ENCODE measurements around the gene PTER. TPM values are rescaled to one million over a fixed set of nuclear protein-coding genes. Genes with fewer than 3 reads are reported as not detected.

Gene PTER
- total RNA-seq, 4 donors from 2014 or later: 4.4 to 12.1 (median 9.4) TPM

DNA sequence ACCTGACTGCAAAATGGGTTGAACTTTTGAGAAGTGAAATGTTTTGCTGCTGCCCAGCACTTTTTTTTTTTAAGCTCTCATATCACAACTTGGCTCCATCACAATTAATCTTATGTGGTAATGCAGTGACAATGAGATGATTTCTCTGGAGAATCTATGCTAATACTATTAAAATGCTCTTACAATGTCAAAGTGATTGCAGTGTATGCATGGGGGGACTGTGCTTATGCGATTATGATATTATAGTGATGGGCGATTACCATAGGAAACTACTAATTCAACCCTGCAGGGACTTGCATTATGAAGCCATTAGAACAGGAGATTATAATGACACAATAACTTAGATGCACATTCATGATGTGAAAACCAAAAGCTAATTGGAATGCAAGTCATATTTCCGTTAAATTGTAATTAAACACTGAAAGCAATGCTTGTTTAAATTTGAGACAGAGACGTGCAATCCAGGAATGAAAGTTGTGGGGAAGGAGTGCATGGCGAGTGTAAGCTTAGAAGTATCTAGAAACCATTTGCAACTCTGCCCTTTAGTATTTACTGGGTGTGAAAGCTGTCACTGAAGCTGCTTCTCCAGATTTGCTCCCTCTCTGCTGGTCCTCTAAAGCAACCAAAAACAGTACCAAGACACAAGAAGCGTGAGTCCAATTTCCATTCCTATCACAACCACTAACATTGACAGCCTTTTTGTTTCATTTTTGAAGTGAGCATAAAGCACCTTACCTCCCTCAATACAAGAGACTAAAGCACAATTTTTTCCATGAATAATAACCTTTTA, 21.6 kb downstream of the PTER start:
- Histone ChIP-seq H3K27ac (no peak overlapping the region), H3K9me3 (no peaks in the 10 kb centered on the region), H3K4me1 (no peaks in the 10 kb centered on the region), H3K4me3 (no peak overlapping the region), H3K36me3 (no peaks in the 10 kb centered on the region), H3K27me3 (no peaks in the 10 kb centered on the region)
- no peak for ATAC-seq
- TF ChIP-seq POLR2A (IDR thresholded peaks at IDR 0.05) (no peak), EP300 (IDR thresholded peaks at IDR 0.05) (no peak), POLR2AphosphoS5 (IDR thresholded peaks at IDR 0.05) (no peak)
- TF ChIP-seq, protein P1, sequence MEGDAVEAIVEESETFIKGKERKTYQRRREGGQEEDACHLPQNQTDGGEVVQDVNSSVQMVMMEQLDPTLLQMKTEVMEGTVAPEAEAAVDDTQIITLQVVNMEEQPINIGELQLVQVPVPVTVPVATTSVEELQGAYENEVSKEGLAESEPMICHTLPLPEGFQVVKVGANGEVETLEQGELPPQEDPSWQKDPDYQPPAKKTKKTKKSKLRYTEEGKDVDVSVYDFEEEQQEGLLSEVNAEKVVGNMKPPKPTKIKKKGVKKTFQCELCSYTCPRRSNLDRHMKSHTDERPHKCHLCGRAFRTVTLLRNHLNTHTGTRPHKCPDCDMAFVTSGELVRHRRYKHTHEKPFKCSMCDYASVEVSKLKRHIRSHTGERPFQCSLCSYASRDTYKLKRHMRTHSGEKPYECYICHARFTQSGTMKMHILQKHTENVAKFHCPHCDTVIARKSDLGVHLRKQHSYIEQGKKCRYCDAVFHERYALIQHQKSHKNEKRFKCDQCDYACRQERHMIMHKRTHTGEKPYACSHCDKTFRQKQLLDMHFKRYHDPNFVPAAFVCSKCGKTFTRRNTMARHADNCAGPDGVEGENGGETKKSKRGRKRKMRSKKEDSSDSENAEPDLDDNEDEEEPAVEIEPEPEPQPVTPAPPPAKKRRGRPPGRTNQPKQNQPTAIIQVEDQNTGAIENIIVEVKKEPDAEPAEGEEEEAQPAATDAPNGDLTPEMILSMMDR (IDR thresholded peaks at IDR 0.05): no peak
- 74 to 78% methylated on average over 5 to 6 of the region's 6 CpGs for WGBS, 2 donors (ENCODE audit: low coverage in 1 of 2)

DNA sequence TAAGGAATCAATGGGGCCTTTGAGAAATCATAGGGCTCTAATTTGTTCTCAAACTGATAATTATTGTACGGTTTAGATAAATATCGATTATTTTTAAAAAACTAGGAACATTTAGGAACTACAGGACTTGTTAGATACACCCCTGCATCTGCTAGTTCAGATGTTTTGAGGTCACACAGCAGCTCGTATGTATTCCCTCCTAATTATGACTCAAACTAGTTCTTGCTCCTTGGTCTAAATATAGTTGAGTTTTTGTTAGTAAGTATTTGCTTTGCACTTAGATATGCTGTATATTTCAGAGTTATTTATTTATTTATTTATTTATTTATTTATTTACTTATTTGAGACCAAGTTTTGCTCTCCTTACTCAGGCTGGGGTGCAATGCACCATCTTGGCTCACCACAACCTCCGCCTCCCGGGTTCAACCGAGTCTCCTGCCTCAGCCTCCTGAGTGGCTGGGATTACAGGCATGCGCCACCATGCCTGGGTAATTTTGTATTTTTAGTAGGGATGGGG, 22.7 kb downstream of the PTER start:
- Histone ChIP-seq H3K27me3 (no peaks in the 10 kb centered on the region), H3K27ac (no peak overlapping the region), H3K9me3 (no peaks in the 10 kb centered on the region), H3K4me3 (no peak overlapping the region), H3K4me1 (no peaks in the 10 kb centered on the region), H3K36me3 (no peaks in the 10 kb centered on the region)
- ATAC-seq: no peak
- TF ChIP-seq POLR2A (IDR thresholded peaks at IDR 0.05) (no peak), POLR2AphosphoS5 (IDR thresholded peaks at IDR 0.05) (no peak), EP300 (IDR thresholded peaks at IDR 0.05) (no peak)
- TF ChIP-seq, protein P1 (IDR thresholded peaks at IDR 0.05): no peak
- 81 to 82% methylated on average over 3 to 4 of the region's 7 CpGs for WGBS, 2 donors (ENCODE audit: low coverage in 1 of 2)

DNA sequence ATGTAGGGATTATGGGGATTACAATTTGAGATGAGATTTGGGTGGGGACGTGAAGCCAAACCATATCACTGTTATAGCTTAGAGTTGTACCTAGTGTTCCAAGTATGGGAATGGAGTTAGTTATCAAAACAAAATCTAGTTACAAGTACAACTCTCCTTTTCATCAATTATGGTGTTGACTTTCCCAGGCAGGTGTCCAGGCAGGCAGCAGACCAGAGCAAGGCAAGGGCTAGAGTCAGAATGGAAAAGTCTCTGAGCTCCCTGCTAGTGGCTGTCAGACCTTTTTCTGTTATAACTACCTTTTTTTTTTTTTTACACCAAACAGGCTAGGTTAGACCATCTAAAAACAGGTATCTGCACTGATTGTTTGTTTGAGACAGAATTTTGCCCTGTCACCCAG, 29.2 kb downstream of the PTER start:
- Histone ChIP-seq H3K4me3 (no peak overlapping the region), H3K4me1 (no peaks in the 10 kb centered on the region), H3K27me3 (no peaks in the 10 kb centered on the region), H3K36me3 (no peaks in the 10 kb centered on the region), H3K9me3 (no peaks in the 10 kb centered on the region), H3K27ac (no peak overlapping the region)
- ATAC-seq: no peak
- TF ChIP-seq POLR2AphosphoS5 (IDR thresholded peaks at IDR 0.05): no peak
- TF ChIP-seq POLR2A (IDR thresholded peaks at IDR 0.05): no peak
- TF ChIP-seq, protein P1 (IDR thresholded peaks at IDR 0.05): no peak
- TF ChIP-seq EP300 (IDR thresholded peaks at IDR 0.05): no peak
- WGBS, 2 donors (ENCODE audit: low coverage in 1 of 2): 69 to 86% methylated on average over 1 of the region's 1 CpG

DNA sequence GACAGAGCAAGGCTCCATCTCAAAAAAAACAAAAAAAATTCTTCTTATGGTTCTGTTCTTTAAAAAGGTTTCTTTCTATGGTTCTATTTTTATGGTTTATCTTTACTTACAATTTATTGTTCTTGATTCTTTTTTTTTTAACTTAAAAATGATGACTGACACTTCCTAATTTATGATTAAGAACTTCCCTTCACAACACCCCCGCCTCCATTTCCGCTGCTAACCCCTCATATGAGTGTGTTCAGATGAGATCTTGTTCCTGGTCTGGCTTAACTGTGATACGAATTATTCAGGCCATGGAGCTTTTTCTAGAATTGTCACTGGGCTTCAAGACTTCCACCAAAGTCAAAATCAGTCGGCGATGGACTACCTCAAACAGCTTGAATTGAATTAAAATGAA, 33.9 kb downstream of the PTER start:
- 77% methylated on average over 5 of the region's 5 CpGs; no CpG with 5 or more reads in 1 of the 2 donors for WGBS, 2 donors (ENCODE audit: low coverage in 1 of 2)
- H3K4me3 ChIP-seq: no peak overlapping the region
- no peaks in the 10 kb centered on the region for H3K4me1 ChIP-seq
- H3K36me3 ChIP-seq: no peaks in the 10 kb centered on the region
- no peak overlapping the region for H3K27ac ChIP-seq
- H3K27me3 ChIP-seq: no peaks in the 10 kb centered on the region
- ATAC-seq: no peak
- no peaks in the 10 kb centered on the region for H3K9me3 ChIP-seq
- TF ChIP-seq EP300 (IDR thresholded peaks at IDR 0.05) (no peak), POLR2AphosphoS5 (IDR thresholded peaks at IDR 0.05) (no peak), POLR2A (IDR thresholded peaks at IDR 0.05) (no peak)
- TF ChIP-seq, protein P1 (IDR thresholded peaks at IDR 0.05): no peak

DNA sequence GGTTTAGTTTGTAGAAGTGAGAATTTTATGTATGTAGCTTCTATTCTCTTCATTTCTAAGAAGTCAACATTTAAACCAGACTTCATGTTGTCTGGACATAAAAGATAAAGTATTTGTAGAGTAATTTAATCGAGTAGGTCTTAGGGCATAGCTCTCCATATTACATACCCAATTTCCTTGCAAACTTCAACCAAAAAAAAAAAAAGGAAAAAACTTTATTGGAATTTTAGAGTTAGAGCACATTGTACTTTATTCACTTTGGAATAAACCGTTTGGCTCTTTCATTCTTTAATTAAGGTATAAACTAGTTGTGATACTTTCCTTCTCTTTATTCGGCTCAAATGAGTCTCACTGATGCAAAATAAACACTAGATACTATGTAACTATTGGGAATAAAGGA, 36.0 kb downstream of the PTER start:
- Histone ChIP-seq H3K36me3 (no peaks in the 10 kb centered on the region), H3K4me3 (no peak overlapping the region), H3K27ac (no peak overlapping the region), H3K9me3 (no peaks in the 10 kb centered on the region), H3K27me3 (no peaks in the 10 kb centered on the region), H3K4me1 (no peaks in the 10 kb centered on the region)
- TF ChIP-seq, protein P1 (IDR thresholded peaks at IDR 0.05): no peak
- TF ChIP-seq EP300 (IDR thresholded peaks at IDR 0.05) (no peak), POLR2AphosphoS5 (IDR thresholded peaks at IDR 0.05) (no peak), POLR2A (IDR thresholded peaks at IDR 0.05) (no peak)
- 80 to 85% methylated on average over 3 of the region's 3 CpGs for WGBS, 2 donors (ENCODE audit: low coverage in 1 of 2)
- no peak for ATAC-seq

All from gastroesophageal sphincter (tissue), 4 donors.